GM12878 (cell line): ENCODE data around the gene HJURP. TPM values are rescaled to one million over a fixed set of nuclear protein-coding genes. Genes with fewer than 3 reads are reported as not detected.

Experiments used
- ATAC-seq: fragments of 200-7000 bp; cut with Tn5 transposase; 3 replicates; pipeline ENCODE4 v1.9.1; 2020; ENCODE audit warnings: mild to moderate bottlenecking, moderate library complexity
- BruUV-seq: library from RNA; stranded (reverse); fragments of 400-500 nt; replicated peaks from 2 replicates; lab custom pipeline; 2021; lab: Mats Ljungman, UMichigan
- CTCF ChIA-PET: fragments of 300-600 bp; sonication (Branson Sonifier 250); formaldehyde crosslinking; extraction: SDS; loops from one replicate; lab custom pipeline; 2021; ENCODE audit warnings: inconsistent platforms; lab: Yijun Ruan, JAX
- POLR2A ChIA-PET: fragments of 350-600 bp; formaldehyde crosslinking; extraction: SDS; loops from one replicate; lab custom pipeline; 2021; ENCODE audit warnings: inconsistent platforms; lab: Charles Lee
- RAD21 ChIA-PET: fragments of 300-600 bp; sonication (Branson Sonifier 250); formaldehyde crosslinking; loops from one replicate; lab custom pipeline; 2023; ENCODE audit warnings: antibody characterized with exemption; ENCODE audit not compliant: unreplicated experiment; lab: Charles Lee
- SMC1A ChIA-PET: fragments of 300-600 bp; sonication (Branson Sonifier 250); formaldehyde crosslinking; loops from one replicate; lab custom pipeline; 2023; ENCODE audit not compliant: unreplicated experiment, uncharacterized antibody; lab: Charles Lee
- DNase-seq: peaks from one replicate; pipeline ENCODE4 v3.0.0-alpha.2; 2011; ENCODE audit warnings: low read depth, low spot score
- FAIRE-seq: peaks from 3 replicates; lab custom pipeline; 2011; peaks lifted over from hg19 to GRCh38; lab: Jason Lieb, UNC
- H2AFZ ChIP-seq: 2 replicates; pipeline ENCODE4 v1.6.0; 2011; ENCODE audit warnings: low read depth, low read length, control low read depth; ENCODE audit not compliant: control insufficient read depth
- H3K27ac ChIP-seq: 2 replicates; pipeline ENCODE4 v1.5.1; 2011; ENCODE audit warnings: control low read depth; ENCODE audit not compliant: control insufficient read depth, insufficient read depth
- H3K27me3 ChIP-seq, 2 experiments: replicated peaks in 1 of 2; 2 replicates each; pipeline versions ENCODE4 v1.6.0 to v1.6.1; 2011; ENCODE audit warnings: low read length in 1 of 2; ENCODE audit not compliant: control insufficient read depth in 2 of 2, insufficient read depth in 2 of 2
- H3K36me3 ChIP-seq, 2 experiments: 2 replicates each; pipeline ENCODE4 v1.5.1; 2011; ENCODE audit warnings: low read length in 1 of 2; ENCODE audit not compliant: control insufficient read depth in 2 of 2, insufficient read depth in 2 of 2
- H3K4me1 ChIP-seq: 2 replicates; pipeline ENCODE4 v1.6.1; 2011; ENCODE audit warnings: mild to moderate bottlenecking, low read length, moderate library complexity, mixed read lengths; ENCODE audit not compliant: control insufficient read depth, insufficient read depth
- H3K4me2 ChIP-seq: 2 replicates; pipeline ENCODE4 v1.6.0; 2011; ENCODE audit warnings: control low read depth; ENCODE audit not compliant: control insufficient read depth, insufficient read depth
- H3K4me3 ChIP-seq: fragments of 200-600 bp; sonication (generic); 2 replicates; pipeline ENCODE4 v1.5.1; 2016
- H3K79me2 ChIP-seq: 2 replicates; pipeline ENCODE4 v1.6.0; 2011; ENCODE audit warnings: low read length; ENCODE audit not compliant: control insufficient read depth, insufficient read depth
- H3K9ac ChIP-seq: 2 replicates; pipeline ENCODE4 v1.8.0; 2011; ENCODE audit warnings: low read length, control low read depth, mixed read lengths; ENCODE audit not compliant: control insufficient read depth, insufficient read depth
- H3K9me3 ChIP-seq: replicated peaks from 3 replicates; pipeline ENCODE4 v1.5.1; 2011; ENCODE audit warnings: mild to moderate bottlenecking, low read length; ENCODE audit not compliant: control insufficient read depth, insufficient read depth
- H4K20me1 ChIP-seq: 2 replicates; pipeline ENCODE4 v1.6.0; 2011; ENCODE audit not compliant: control insufficient read depth, insufficient read depth
- FOXM1 ChIP-seq: IDR thresholded peaks from 2 replicates; pipeline ENCODE4 v1.6.1; 2012; ENCODE audit warnings: low read depth, mild to moderate bottlenecking, inconsistent platforms, low read length, moderate library complexity
- HDGF ChIP-seq: fragments of 450-650 bp; IDR thresholded peaks from 2 replicates; pipeline ENCODE4 v1.6.1; 2016; ENCODE audit warnings: antibody characterized with exemption
- POLR2AphosphoS2 ChIP-seq: IDR thresholded peaks from 2 replicates; pipeline ENCODE4 v1.6.1; 2011; ENCODE audit warnings: low read depth, mild to moderate bottlenecking, low read length, improper control_type of control experiment, moderate library complexity
- RBBP5 ChIP-seq: fragments of 200-600 bp; sonication (generic); conservative IDR thresholded peaks from 2 replicates; pipeline ENCODE4 v1.6.1; 2016
- SRF ChIP-seq, 2 experiments: IDR thresholded peaks; 2 replicates each; pipeline ENCODE4 v1.6.1; 2011; ENCODE audit warnings: low read depth in 2 of 2, low read length in 2 of 2, mild to moderate bottlenecking in 1 of 2, moderate library complexity in 1 of 2
- YY1 ChIP-seq: IDR thresholded peaks from 2 replicates; pipeline ENCODE4 v1.6.1; 2011; ENCODE audit warnings: low read depth, mild to moderate bottlenecking, low read length
- ZZZ3 ChIP-seq: IDR thresholded peaks from 2 replicates; pipeline ENCODE4 v1.6.1; 2011; ENCODE audit warnings: low read depth; ENCODE audit not compliant: control insufficient read depth, insufficient read length
- WGBS: methylation state at CpG from one replicate; pipeline ENCODE4 v1.1.6; 2016; ENCODE audit warnings: low lambda C conversion rate; ENCODE audit not compliant: insufficient replicate concordance, insufficient coverage; ENCODE audit errors: missing lambda C conversion rate; 5-methylcytosine and 5-hydroxymethylcytosine counted together
- in situ Hi-C: fragments of 300-500 bp; cut with MboI; formaldehyde crosslinking; loops from 9 replicates; pipeline ENCODE4 v1.14.3; 2018; ENCODE audit warnings: mixed read lengths
- intact Hi-C: fragments of 100-400 bp; cut with micrococcal nuclease; formaldehyde crosslinking; loops from one replicate; pipeline ENCODE4 v1.14.2; 2022; ENCODE audit not compliant: unreplicated experiment
- polyA plus RNA-seq, 11 experiments: library from polyadenylated mRNA; depleted of rRNA in 4 of 11; unstranded in 6 of 11; stranded (reverse) in 5 of 11; fragments of >200 nt; fragmentation: Nextera tagmentation in 4 of 11; fragmentation: Illumina TruSeq in 1 of 11; extraction: Ambion mirVana in 4 of 11; extraction: Trizol in 1 of 11; gene quantifications; 1 replicate in 1 of 11; 2 replicates in 10 of 11; pipeline versions ENCODE4 v1.2.1 to v1.2.3, GENCODE V29; 2011 to 2016; ENCODE audit warnings: inconsistent platforms in 2 of 11, missing spikeins in 2 of 11, low read depth in 1 of 11
- total RNA-seq, 4 experiments: library from RNA; depleted of rRNA in 3 of 4; stranded (reverse); fragments of >200 nt in 3 of 4; fragmentation: Illumina TruSeq in 1 of 4; extraction: Trizol in 1 of 4; gene quantifications; 2 replicates each; pipeline versions ENCODE4 v1.2.1 to v1.2.3, GENCODE V29; 2013 to 2021
- TF ChIP-seq, protein P1 (sequence below): IDR thresholded peaks from 2 replicates; pipeline ENCODE4 v1.6.1; 2011; ENCODE audit warnings: low read depth, low read length, improper control_type of control experiment, borderline replicate concordance
- TF ChIP-seq, protein P2 (sequence below): fragments of 450-650 bp; formaldehyde crosslinking; IDR thresholded peaks from 2 replicates; pipeline ENCODE4 v1.4.0; 2022; ENCODE audit warnings: mild to moderate bottlenecking, moderate library complexity
- TF ChIP-seq, protein P3 (sequence below): IDR thresholded peaks from 2 replicates; pipeline ENCODE4 v1.6.1; 2011; ENCODE audit warnings: mild to moderate bottlenecking, low read depth, low read length, moderate library complexity; ENCODE audit not compliant: insufficient replicate concordance
- TF ChIP-seq, protein P4 (sequence below): IDR thresholded peaks from 2 replicates; pipeline ENCODE4 v1.6.1; 2011; ENCODE audit warnings: borderline replicate concordance, low read depth, mild to moderate bottlenecking, moderate library complexity, low read length; ENCODE audit not compliant: insufficient read depth, poor library complexity, severe bottlenecking

Gene HJURP
- total and polyA plus RNA-seq, 10 of the 15 experiments (the other 5 are each of a cell fraction or from before 2014, with no cell fraction given): 12.7 to 68.9 (median 44.4) TPM

DNA sequence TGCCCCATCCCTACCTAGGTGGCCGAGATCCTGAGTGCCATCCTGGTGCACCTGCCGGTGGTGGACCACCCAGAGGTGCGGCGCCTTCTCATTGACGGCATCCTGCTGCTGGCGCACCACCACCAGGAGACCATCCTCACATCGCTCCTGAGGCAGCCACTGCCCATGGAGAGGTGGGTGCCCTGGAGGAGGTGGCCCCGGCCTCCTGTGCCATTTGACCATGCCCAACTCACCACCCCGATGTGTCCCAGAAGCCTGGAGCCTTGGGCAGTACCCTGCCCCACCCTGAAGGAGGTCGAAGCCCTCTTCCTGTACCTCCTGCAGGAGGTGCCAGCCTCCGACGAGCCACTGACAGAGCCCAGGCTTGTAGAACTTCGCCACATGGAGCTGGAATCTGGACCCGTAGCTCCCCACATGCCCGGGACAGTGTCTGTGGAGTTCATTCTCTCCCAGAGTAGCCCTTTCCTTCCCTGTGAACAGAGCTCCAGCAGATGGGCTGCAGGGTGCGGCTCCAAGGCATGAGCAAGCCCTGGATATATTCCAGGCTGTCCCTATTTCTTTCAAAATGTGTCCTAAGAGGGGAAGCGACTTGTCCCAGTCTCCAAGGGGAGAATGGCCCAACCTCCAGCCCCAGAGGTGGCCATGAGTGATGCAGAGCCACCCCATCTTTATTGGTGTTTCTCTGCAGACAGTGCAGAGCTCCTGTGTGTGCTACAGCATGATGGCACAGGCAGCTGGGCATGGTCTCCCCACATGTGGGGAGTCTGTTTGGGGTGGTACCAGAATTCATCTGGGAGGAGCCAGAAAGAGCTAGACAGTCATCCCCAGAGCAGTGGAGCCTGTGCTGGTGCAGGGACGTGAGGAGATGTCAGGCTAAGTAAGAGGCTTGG is 34.2 kb downstream of the HJURP start:
- Histone ChIP-seq H3K27me3 (no peaks in the 10 kb centered on the region; a peak in 3 of 4 replicates), H3K79me2 (no peaks in the 10 kb centered on the region), H3K27ac (no peak overlapping the region), H3K9ac (no peak overlapping the region), H3K4me1 (no peaks in the 10 kb centered on the region), H3K4me3 (no peak overlapping the region), H2AFZ (no peak overlapping the region), H3K36me3 (no peaks in the 10 kb centered on the region), H3K9me3 (no peaks in the 10 kb centered on the region), H3K4me2 (no peak overlapping the region), H4K20me1 (no peaks in the 10 kb centered on the region)
- in situ Hi-C loops (no loop called here), intact Hi-C loops (no loop called here)
- FAIRE-seq (no peak), DNase-seq (no peak), ATAC-seq (no peak)
- whole genome bisulfite sequencing: 32% methylated on average over 18 of the region's 18 CpGs
- ChIA-PET POLR2A (no interaction called here), RAD21 (no interaction called here), CTCF (interaction anchor here (0.5 kb wide), 1 partner anchor 23 kb away, joined by 3 read pairs; no protein-coding TSS in a partner anchor), SMC1A (interaction anchor here (1.0 kb wide), 1 partner anchor 9 kb away, joined by 3 read pairs; no protein-coding TSS in a partner anchor)
- TF ChIP-seq, protein P1, sequence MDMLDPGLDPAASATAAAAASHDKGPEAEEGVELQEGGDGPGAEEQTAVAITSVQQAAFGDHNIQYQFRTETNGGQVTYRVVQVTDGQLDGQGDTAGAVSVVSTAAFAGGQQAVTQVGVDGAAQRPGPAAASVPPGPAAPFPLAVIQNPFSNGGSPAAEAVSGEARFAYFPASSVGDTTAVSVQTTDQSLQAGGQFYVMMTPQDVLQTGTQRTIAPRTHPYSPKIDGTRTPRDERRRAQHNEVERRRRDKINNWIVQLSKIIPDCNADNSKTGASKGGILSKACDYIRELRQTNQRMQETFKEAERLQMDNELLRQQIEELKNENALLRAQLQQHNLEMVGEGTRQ: no peak
- TF ChIP-seq FOXM1 (no peak), RBBP5 (no peak), SRF (IDR thresholded peaks at IDR 0.05; ENCODE audit: low read depth in 2 of 2, low read length in 2 of 2) (no peak), ZZZ3 (no peak), HDGF (no peak), POLR2AphosphoS2 (no peak), YY1 (no peak)
- TF ChIP-seq, protein P2, sequence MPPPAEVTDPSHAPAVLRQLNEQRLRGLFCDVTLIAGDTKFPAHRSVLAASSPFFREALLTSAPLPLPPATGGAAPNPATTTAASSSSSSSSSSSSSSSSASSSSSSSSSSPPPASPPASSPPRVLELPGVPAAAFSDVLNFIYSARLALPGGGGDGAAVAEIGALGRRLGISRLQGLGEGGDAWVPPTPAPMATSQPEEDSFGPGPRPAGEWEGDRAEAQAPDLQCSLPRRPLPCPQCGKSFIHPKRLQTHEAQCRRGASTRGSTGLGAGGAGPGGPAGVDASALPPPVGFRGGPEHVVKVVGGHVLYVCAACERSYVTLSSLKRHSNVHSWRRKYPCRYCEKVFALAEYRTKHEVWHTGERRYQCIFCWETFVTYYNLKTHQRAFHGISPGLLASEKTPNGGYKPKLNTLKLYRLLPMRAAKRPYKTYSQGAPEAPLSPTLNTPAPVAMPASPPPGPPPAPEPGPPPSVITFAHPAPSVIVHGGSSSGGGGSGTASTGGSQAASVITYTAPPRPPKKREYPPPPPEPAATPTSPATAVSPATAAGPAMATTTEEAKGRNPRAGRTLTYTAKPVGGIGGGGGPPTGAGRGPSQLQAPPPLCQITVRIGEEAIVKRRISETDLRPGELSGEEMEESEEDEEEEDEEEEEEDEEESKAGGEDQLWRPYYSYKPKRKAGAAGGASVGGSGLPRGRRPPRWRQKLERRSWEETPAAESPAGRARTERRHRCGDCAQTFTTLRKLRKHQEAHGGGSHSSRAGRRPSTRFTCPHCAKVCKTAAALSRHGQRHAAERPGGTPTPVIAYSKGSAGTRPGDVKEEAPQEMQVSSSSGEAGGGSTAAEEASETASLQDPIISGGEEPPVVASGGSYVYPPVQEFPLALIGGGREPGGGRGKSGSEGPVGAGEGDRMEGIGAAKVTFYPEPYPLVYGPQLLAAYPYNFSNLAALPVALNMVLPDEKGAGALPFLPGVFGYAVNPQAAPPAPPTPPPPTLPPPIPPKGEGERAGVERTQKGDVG (CRISPR knock-in tag): no peak
- TF ChIP-seq, protein P3, sequence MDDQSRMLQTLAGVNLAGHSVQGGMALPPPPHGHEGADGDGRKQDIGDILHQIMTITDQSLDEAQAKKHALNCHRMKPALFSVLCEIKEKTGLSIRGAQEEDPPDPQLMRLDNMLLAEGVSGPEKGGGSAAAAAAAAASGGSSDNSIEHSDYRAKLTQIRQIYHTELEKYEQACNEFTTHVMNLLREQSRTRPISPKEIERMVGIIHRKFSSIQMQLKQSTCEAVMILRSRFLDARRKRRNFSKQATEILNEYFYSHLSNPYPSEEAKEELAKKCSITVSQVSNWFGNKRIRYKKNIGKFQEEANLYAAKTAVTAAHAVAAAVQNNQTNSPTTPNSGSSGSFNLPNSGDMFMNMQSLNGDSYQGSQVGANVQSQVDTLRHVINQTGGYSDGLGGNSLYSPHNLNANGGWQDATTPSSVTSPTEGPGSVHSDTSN: no peak
- TF ChIP-seq, protein P4, sequence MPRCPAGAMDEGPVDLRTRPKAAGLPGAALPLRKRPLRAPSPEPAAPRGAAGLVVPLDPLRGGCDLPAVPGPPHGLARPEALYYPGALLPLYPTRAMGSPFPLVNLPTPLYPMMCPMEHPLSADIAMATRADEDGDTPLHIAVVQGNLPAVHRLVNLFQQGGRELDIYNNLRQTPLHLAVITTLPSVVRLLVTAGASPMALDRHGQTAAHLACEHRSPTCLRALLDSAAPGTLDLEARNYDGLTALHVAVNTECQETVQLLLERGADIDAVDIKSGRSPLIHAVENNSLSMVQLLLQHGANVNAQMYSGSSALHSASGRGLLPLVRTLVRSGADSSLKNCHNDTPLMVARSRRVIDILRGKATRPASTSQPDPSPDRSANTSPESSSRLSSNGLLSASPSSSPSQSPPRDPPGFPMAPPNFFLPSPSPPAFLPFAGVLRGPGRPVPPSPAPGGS: no peak
- BruUV-seq: no TSS peak
